HCT116 (cell line): Measurements from ENCODE around the gene UBL4B.

Experiments
- CTCF ChIP-seq, 3 experiments: fragments of 200-600 bp in 1 of 3; sonication (generic) in 1 of 3; IDR thresholded peaks in 2 of 3; conservative IDR thresholded peaks in 1 of 3; 2 replicates each; pipeline ENCODE4 v1.5.1; 2012 to 2017; ENCODE audit warnings: low read depth in 2 of 3, low read length in 2 of 3, antibody characterized with exemption in 1 of 3, borderline replicate concordance in 1 of 3, control low read depth in 1 of 3, mild to moderate bottlenecking in 1 of 3, mixed read lengths in 1 of 3, mixed run types in 1 of 3, moderate library complexity in 1 of 3; ENCODE audit not compliant: insufficient read depth in 1 of 3
- ZBTB33 ChIP-seq: IDR thresholded peaks from 2 replicates; pipeline ENCODE4 v1.6.1; 2011; ENCODE audit warnings: mild to moderate bottlenecking, low read length, moderate library complexity; ENCODE audit not compliant: insufficient replicate concordance; ENCODE audit errors: extremely low read depth
- ZFX ChIP-seq: fragments of 450-650 bp; IDR thresholded peaks from 2 replicates; pipeline ENCODE4 v1.6.1; 2017
- TF ChIP-seq, protein P1 (sequence below): IDR thresholded peaks from 2 replicates; pipeline ENCODE4 v1.6.1; 2012; ENCODE audit warnings: low read depth

- TF ChIP-seq CTCF (IDR thresholded peaks at IDR 0.05 in 2 of 3, conservative IDR thresholded peaks at IDR 0.05 in 1 of 3; ENCODE audit: borderline replicate concordance in 1 of 3, insufficient read depth in 1 of 3, low read depth in 2 of 3, low read length in 2 of 3) (no peak), ZBTB33 (no peak), ZFX (no peak)
- TF ChIP-seq, protein P1, sequence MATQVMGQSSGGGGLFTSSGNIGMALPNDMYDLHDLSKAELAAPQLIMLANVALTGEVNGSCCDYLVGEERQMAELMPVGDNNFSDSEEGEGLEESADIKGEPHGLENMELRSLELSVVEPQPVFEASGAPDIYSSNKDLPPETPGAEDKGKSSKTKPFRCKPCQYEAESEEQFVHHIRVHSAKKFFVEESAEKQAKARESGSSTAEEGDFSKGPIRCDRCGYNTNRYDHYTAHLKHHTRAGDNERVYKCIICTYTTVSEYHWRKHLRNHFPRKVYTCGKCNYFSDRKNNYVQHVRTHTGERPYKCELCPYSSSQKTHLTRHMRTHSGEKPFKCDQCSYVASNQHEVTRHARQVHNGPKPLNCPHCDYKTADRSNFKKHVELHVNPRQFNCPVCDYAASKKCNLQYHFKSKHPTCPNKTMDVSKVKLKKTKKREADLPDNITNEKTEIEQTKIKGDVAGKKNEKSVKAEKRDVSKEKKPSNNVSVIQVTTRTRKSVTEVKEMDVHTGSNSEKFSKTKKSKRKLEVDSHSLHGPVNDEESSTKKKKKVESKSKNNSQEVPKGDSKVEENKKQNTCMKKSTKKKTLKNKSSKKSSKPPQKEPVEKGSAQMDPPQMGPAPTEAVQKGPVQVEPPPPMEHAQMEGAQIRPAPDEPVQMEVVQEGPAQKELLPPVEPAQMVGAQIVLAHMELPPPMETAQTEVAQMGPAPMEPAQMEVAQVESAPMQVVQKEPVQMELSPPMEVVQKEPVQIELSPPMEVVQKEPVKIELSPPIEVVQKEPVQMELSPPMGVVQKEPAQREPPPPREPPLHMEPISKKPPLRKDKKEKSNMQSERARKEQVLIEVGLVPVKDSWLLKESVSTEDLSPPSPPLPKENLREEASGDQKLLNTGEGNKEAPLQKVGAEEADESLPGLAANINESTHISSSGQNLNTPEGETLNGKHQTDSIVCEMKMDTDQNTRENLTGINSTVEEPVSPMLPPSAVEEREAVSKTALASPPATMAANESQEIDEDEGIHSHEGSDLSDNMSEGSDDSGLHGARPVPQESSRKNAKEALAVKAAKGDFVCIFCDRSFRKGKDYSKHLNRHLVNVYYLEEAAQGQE: no peak
Measured at GRCh38 chr1:110089561-110090275, 22.5 kb upstream of the UBL4B start.
